ENCODE data around the gene STK32B.
"Not testable (repeated sequence)": the region's sequence is repeated elsewhere in the genome, so short reads cannot be mapped to it uniquely, and the experiment has no call there.

The STK32B gene

GRCh38 chr4:5266991-5267390, 215.7 kb downstream of the STK32B start:
- peak; percentile 7 for DNase-seq (ENCODE audit: low spot score)

- DNase-seq (ENCODE audit: low spot score): peak; percentile 9
These were observed 216.1 kb downstream of the STK32B start for GRCh38 chr4:5267408-5267807.

GRCh38 chr4:5276475-5277075, 225.3 kb downstream of the STK32B start:
- no peak for DNase-seq (ENCODE audit: low spot score)

- no peak for DNase-seq (ENCODE audit: low spot score)
These were observed 225.8 kb downstream of the STK32B start for GRCh38 chr4:5277079-5277478.

- DNase-seq (ENCODE audit: low spot score): no peak
These were observed 226.9 kb downstream of the STK32B start for GRCh38 chr4:5278213-5278612.

GRCh38 chr4:5280069-5280468, 228.8 kb downstream of the STK32B start:
- not testable (repeated sequence) for DNase-seq (ENCODE audit: low spot score)

- DNase-seq (ENCODE audit: low spot score): no peak
These were observed 229.5 kb downstream of the STK32B start for GRCh38 chr4:5280828-5281227.

GRCh38 chr4:5283837-5284236, 232.6 kb downstream of the STK32B start:
- DNase-seq (ENCODE audit: low spot score): no peak

GRCh38 chr4:5284517-5284916, 233.2 kb downstream of the STK32B start:
- no peak for DNase-seq (ENCODE audit: low spot score)

GRCh38 chr4:5292101-5292500, 240.8 kb downstream of the STK32B start:
- DNase-seq (ENCODE audit: low spot score): no peak

- not testable (repeated sequence) for DNase-seq (ENCODE audit: low spot score)
These were observed 246.9 kb downstream of the STK32B start for GRCh38 chr4:5298000-5298787.

GRCh38 chr4:5300283-5300682, 249.0 kb downstream of the STK32B start:
- DNase-seq (ENCODE audit: low spot score): no peak

GRCh38 chr4:5307928-5308327, 256.6 kb downstream of the STK32B start:
- DNase-seq (ENCODE audit: low spot score): no peak

- DNase-seq (ENCODE audit: low spot score): peak; percentile 30
These were observed 271.0 kb downstream of the STK32B start for GRCh38 chr4:5322321-5322720.

- no peak for DNase-seq (ENCODE audit: low spot score)
These were observed 279.2 kb downstream of the STK32B start for GRCh38 chr4:5330339-5330989.

GRCh38 chr4:5337731-5338130, 286.5 kb downstream of the STK32B start:
- DNase-seq (ENCODE audit: low spot score): peak; percentile 28

- DNase-seq (ENCODE audit: low spot score): peak; percentile 56
These were observed 287.3 kb downstream of the STK32B start for GRCh38 chr4:5338531-5338930.

- DNase-seq (ENCODE audit: low spot score): peak; percentile 7
These were observed 289.7 kb downstream of the STK32B start for GRCh38 chr4:5340991-5341451.

- DNase-seq (ENCODE audit: low spot score): no peak
These were observed 290.2 kb downstream of the STK32B start for GRCh38 chr4:5341526-5341925.

- DNase-seq (ENCODE audit: low spot score): no peak
These were observed 304.6 kb downstream of the STK32B start for GRCh38 chr4:5355846-5356245.

- peak; percentile 46 for DNase-seq (ENCODE audit: low spot score)
These were observed 306.6 kb downstream of the STK32B start for GRCh38 chr4:5357870-5358269.

GRCh38 chr4:5361968-5362367, 310.7 kb downstream of the STK32B start:
- DNase-seq (ENCODE audit: low spot score): no peak

GRCh38 chr4:5364406-5364805, 313.1 kb downstream of the STK32B start:
- no peak for DNase-seq (ENCODE audit: low spot score)
